RPMI8226 (cell line): ENCODE measurements around the gene NDUFAF5.

Source experiments
- DNase-seq: peaks from one replicate; pipeline ENCODE4 v3.0.0-alpha.2; 2015

The NDUFAF5 gene

GRCh38 chr20:13825465-13825864 lies 40.6 kb downstream of the NDUFAF5 start:
- no peak for DNase-seq

- no peak for DNase-seq
Measured at GRCh38 chr20:13831476-13831875, 46.6 kb downstream of the NDUFAF5 start.

GRCh38 chr20:13838664-13839063 lies 53.8 kb downstream of the NDUFAF5 start:
- no peak for DNase-seq

- no peak for DNase-seq
Measured at GRCh38 chr20:13839421-13840092, 54.7 kb downstream of the NDUFAF5 start.

GRCh38 chr20:13840093-13840465 lies 55.3 kb downstream of the NDUFAF5 start:
- DNase-seq, result no peak

- no peak for DNase-seq
Measured at GRCh38 chr20:13841206-13841605, 56.4 kb downstream of the NDUFAF5 start.

- no peak for DNase-seq
Measured at GRCh38 chr20:13844296-13844695, 59.5 kb downstream of the NDUFAF5 start.

- DNase-seq, result no peak
Measured at GRCh38 chr20:13851279-13851678, 66.5 kb downstream of the NDUFAF5 start.

- DNase-seq, result no peak
Measured at GRCh38 chr20:13852306-13852705, 67.5 kb downstream of the NDUFAF5 start.

- DNase-seq, result peak; percentile 51
Measured at GRCh38 chr20:13855613-13856012, 70.8 kb downstream of the NDUFAF5 start.

- no peak for DNase-seq
Measured at GRCh38 chr20:13856354-13856753, 71.5 kb downstream of the NDUFAF5 start.

GRCh38 chr20:13857304-13857703 lies 72.5 kb downstream of the NDUFAF5 start:
- DNase-seq, result no peak

- DNase-seq, result no peak
Measured at GRCh38 chr20:13857961-13858360, 73.1 kb downstream of the NDUFAF5 start.

GRCh38 chr20:13858439-13858838 lies 73.6 kb downstream of the NDUFAF5 start:
- DNase-seq, result no peak

- no peak for DNase-seq
Measured at GRCh38 chr20:13858871-13859270, 74.0 kb downstream of the NDUFAF5 start.

- DNase-seq, result no peak
Measured at GRCh38 chr20:13862245-13862644, 77.4 kb downstream of the NDUFAF5 start.

GRCh38 chr20:13863244-13863643 lies 78.4 kb downstream of the NDUFAF5 start:
- DNase-seq, result no peak

- no peak for DNase-seq
Measured at GRCh38 chr20:13865156-13865555, 80.3 kb downstream of the NDUFAF5 start.

- DNase-seq, result no peak
Measured at GRCh38 chr20:13865791-13866351, 81.0 kb downstream of the NDUFAF5 start.

GRCh38 chr20:13868331-13868730 lies 83.5 kb downstream of the NDUFAF5 start:
- DNase-seq, result no peak

GRCh38 chr20:13870170-13870748 lies 85.4 kb downstream of the NDUFAF5 start:
- no peak for DNase-seq
